Renal pelvis (tissue), 4 donors: ENCODE results near the gene POU2AF1. TPM values are rescaled to one million over a fixed set of nuclear protein-coding genes. Genes with fewer than 3 reads are reported as not detected.

Experiments
- DNase-seq: peaks from one replicate; pipeline ENCODE4 v3.0.0-alpha.2; 2013
- polyA plus RNA-seq, 3 donors: library from polyadenylated mRNA; unstranded; fragments of 120-200 nt; gene quantifications; one replicate each; pipeline ENCODE4 v1.2.1, GENCODE V29; 2013; ENCODE audit not compliant: insufficient read length in 3 of 3

POU2AF1 gene
- polyA plus RNA-seq, 3 donors = 0.55 to 1.6 (median 0.56) TPM

DNA sequence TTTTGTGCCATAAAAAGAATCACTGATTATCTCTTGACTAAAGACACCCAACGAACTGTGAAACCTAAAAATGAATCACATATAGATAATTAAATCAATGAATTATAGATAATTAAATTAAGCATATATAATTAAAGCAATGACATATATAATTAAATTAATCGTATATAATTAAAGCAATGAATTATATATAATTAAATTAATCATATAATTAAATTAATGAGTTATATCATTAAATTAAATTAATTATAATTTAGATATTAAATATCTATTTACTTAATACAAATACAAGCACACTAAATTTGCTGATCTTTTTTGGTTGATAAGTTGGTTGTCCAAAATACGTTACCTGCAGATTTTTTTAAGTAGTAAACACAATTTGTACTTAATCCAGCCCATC, 30.9 kb downstream of the POU2AF1 start:
- no peak for DNase-seq

- no peak for DNase-seq
Measured at GRCh38 chr11:111347723-111348115, 31.4 kb downstream of the POU2AF1 start.

- no peak for DNase-seq
Measured at GRCh38 chr11:111347002-111347722, 31.9 kb downstream of the POU2AF1 start.

GRCh38 chr11:111344032-111344431, 35.0 kb downstream of the POU2AF1 start:
- no peak for DNase-seq

- DNase-seq = no peak
Measured at GRCh38 chr11:111342329-111342728, 36.7 kb downstream of the POU2AF1 start.

- DNase-seq = no peak
Measured at GRCh38 chr11:111339758-111340388, 39.2 kb downstream of the POU2AF1 start.

DNA sequence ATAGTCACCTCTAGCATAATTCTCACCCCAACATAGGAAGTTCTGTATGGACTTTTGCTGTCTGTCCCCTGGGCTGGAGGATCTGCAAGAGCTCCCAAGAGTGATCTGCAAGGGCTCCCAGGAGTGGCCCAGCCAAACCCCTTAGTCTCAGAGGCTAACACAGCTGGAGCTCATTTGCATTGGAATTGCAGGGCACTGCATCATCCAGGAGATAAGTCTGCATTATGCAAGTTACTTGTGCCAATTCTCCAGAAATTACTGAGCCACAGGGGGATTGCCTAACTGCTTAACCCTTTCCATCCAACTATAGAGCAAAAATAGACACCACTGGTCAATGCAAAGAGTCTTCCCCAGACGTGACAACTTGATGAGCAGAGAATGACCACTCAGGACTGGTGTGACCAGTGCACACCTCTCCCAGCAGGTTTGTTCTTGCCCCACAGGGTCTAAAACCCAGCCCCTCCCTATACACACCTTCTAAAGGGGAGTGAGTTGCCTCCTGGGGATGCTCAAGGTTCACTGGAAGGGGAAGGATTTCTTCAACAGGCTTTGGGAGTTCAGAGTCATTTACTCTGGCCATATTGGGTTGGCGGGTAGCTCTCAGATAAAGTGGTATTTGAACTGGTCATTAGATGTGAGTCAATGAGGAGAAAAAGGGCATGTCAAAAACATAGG, 42.4 kb downstream of the POU2AF1 start:
- DNase-seq = no peak

- no peak for DNase-seq
Measured at GRCh38 chr11:111336062-111336461, 43.0 kb downstream of the POU2AF1 start.

DNA sequence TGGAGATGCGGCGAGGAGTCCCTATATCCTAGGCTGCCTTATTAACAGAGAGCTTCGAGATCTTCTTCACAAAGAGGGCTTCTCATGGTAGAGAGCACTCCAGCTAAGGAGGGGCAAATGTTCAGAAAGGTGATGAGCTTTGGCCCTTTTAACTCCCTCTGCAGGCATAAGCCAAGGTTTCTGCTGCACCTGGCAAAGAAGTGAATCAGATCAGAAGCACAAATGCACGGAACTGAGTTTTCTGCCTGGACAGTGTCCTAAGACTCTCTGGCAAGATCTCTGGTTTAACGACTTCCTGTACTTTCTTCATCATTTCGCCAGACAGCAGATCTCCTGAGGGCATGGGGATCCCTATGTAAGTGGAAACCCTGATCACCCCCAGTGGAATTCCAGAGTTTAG, 43.5 kb downstream of the POU2AF1 start:
- DNase-seq = no peak

DNA sequence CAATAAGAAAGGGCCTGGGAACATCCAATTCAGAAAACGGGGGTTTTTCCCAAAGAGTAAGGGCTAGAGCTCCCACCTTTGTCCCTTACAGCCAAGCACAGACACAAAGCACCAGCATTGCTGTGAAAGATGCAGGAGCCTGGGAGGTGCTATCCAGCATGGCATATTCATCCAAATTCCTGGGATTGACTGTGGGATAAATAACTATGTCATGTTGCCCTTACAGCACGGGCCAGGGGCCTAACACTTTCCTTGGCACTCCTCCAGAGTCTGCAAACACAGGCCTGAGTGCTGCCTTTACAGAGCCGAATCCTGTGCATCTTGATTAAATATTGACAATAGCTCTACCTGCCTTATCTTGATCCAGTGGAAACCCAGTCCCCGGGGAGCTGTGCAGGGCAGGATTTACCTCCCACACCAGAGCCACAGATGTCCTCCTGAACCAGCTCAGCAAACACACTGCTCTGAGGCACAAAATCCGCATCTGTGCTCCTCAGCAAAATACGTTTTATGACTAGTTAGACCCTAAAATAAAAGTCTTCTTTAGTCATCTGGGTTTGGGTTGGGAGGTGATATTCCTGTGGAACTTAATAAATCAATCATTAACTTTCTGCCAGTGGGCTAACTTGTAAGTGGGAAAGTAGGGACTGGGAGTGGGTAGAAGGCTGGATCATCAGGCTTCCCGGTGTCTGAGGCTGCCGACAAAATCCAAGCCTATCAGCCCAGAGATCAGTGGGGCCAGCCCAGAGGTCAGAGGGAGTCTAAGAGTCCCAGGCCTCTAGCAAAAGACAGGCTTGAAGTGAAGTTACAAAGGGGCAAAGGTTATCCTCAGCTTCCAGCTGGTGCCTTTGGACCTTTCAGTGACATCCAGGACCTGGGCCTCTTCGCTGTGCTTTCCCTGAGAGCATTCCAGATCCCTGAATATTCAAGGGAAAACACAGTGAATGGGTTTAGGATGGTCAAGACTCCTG, 44.3 kb downstream of the POU2AF1 start:
- DNase-seq = no peak

DNA sequence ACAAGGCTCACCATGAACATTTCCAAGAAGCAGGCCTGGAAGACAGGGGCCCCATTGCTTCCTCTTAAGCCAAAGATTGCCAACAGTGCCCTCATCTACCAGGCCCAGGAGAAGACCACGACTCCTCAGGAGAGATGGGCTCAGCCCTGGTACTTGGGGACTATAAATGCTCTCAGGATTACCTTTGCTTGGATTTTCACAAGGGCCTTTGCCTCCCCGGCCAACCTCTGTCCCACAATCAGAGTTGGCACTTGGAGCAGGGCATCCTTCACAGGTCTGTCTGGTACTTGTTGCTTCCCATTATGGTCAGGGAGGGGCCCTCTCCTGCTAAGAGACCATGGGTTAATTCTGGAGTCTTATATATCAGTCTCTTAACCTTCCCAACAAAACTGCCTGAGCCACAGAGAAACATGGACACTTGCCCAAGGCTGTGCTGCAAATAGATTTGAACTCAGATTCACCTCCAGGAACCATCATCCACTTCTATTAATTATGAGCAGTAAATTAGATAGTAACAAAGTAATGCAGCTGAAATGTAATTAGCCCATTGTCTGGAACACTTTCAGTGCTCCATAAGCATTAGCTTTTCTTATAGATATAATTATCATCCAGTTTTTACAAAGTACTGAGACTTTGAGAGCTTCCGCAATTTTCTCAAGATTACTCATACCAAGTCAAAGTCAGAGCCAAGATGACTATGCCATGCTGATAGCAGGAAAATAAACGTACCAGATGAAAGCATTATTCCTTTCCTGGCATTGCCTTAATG, 47.2 kb downstream of the POU2AF1 start:
- no peak for DNase-seq

DNA sequence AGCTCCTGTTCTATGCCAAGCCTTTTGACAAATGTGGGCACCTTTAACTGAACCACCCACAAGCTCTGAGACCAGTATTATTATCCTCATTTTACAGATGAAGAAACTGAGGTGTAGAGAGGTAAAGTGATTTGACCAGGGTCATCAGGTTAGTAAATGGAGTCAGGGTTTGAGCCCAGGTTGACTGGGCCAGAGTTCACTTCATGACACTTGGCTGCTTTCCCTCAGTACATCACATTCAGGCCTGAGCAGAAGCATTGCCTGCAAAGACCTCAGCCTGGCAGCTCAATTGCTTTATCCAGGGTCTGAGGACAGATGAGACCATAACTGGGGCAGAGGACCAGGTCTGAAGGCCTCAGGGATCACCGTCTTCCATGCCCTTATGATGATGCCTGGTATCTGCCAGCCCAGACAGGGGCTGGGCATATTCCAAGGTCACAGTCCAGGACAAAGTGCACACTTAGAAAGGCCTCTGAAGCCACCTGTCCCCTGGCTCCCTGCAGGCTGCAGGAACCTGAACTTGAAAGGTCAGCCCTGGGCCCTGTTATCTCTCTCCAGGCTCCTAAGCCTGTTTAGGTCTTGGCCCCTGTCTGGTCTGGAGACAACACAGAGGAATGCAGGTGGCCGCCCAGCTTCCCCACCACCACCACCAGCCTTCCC, 48.7 kb downstream of the POU2AF1 start:
- DNase-seq = no peak

GRCh38 chr11:111329306-111330204, 49.5 kb downstream of the POU2AF1 start:
- DNase-seq = no peak

DNA sequence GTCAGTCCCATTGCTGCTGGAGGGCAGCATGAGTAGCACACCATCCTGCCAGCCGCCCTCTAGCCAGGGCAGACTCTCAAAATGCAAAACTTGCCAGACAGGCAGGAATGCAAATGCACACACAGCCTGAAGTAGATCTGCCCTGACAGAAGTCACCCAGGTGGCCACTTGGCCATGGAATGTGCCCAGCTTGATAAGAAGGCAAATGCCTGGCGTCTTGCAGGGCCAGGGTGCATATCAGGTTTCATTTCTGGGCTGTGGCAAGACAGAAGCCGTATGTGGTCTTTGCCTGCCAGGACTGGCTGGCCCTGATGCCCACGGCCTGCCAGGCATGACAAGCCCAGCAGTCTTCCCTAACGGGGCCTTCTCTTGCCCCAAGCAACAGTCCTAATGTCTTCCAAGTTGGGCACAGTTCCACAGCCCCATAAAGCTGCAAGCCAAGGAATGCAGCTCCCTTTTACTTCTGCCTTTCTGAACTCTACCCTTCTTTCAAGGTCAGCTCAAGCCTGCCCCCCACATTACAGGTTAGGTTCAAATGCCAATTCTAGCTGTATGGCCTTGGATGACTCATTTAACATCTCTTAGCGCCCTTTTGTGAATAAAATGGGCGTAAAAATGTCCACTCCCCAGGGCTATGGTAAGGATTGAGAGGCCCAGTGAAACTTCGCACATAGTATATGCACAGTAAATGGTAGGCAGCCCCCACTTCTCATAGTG, 51.0 kb downstream of the POU2AF1 start:
- no peak for DNase-seq

- DNase-seq = no peak
Measured at GRCh38 chr11:111326824-111327223, 52.3 kb downstream of the POU2AF1 start.

DNA sequence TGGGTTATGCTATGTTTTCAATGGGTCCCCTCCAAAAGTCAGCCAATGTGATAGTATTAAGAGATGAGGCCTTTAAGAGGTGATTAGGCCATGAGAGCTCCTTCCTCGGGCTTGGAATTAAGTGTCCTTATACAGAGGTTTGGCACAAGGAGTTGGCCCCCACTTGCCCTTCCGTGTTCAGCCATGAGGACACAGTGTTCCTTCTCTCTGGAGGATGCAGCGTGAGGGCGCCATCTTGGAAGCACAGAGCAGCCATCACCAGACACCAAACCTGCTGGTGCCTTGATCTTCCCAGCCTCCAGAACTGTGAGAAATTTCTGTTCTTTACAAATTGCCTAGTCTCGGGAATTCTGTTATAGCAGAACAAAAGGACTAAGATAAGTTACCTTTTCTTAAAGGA, 53.8 kb downstream of the POU2AF1 start:
- DNase-seq = no peak

DNA sequence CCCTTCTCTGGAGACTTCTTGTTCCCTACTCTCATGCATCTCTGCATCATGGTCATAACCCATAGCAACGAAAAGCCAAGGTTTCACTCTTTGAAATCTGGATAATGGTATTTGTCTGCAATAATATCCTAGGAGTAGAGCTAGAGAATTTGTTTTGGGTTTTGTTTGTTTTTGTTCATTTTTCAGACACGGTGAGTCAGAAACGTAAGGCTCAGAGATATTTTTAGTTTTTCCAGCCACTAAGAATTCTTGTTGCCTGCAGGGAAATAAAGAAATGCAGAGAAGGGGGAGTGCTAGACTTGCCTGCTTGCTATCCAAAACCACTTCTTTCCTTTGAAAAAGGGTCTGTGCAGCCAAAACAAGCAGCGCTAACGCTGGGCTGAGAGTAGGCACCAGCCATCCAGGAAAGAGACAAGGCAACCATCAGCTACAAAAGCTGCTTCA, 54.8 kb downstream of the POU2AF1 start:
- DNase-seq = no peak

GRCh38 chr11:111322534-111322933, 56.5 kb downstream of the POU2AF1 start:
- no peak for DNase-seq
